HG03025 (cell line): ENCODE data around the gene MYF5.

ENCODE experiments used
- ATAC-seq: cut with Tn5 transposase; IDR thresholded peaks from one replicate; pipeline ENCODE4 v1.9.1; 2021; ENCODE audit warnings: mild to moderate bottlenecking, moderate library complexity; ENCODE audit not compliant: unreplicated experiment, low FRiP score

MYF5 gene

GRCh38 chr12:80707126-80707829, 9.4 kb upstream of the MYF5 start, which contains the start of gene MYF6:
Gene MYF6, plus strand, starts transcription at chr12:80707634. Its CDS starts 86 bp downstream, at chr12:80707720.
- ATAC-seq = no peak

GRCh38 chr12:80707830-80708258, 8.9 kb upstream of the MYF5 start:
- no peak for ATAC-seq

GRCh38 chr12:80708259-80708974, 8.3 kb upstream of the MYF5 start:
- no peak for ATAC-seq

DNA sequence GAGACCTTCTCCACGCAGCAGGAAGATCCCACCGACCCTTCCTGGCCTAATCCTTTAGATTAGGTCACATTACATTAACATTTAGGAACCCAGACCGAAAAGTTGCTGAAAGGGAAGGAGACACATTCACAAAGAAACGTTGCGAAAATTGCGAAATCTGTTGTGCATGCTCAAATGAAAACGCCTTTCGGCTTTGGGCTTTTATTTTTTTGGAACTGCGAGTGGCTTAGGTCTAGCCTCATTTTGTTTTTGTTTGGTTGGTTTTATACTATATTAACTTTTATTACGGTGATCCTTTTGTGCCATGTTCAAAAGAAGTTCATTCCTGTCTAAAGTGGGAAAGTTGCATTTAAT, 7.8 kb upstream of the MYF5 start:
- no peak for ATAC-seq

DNA sequence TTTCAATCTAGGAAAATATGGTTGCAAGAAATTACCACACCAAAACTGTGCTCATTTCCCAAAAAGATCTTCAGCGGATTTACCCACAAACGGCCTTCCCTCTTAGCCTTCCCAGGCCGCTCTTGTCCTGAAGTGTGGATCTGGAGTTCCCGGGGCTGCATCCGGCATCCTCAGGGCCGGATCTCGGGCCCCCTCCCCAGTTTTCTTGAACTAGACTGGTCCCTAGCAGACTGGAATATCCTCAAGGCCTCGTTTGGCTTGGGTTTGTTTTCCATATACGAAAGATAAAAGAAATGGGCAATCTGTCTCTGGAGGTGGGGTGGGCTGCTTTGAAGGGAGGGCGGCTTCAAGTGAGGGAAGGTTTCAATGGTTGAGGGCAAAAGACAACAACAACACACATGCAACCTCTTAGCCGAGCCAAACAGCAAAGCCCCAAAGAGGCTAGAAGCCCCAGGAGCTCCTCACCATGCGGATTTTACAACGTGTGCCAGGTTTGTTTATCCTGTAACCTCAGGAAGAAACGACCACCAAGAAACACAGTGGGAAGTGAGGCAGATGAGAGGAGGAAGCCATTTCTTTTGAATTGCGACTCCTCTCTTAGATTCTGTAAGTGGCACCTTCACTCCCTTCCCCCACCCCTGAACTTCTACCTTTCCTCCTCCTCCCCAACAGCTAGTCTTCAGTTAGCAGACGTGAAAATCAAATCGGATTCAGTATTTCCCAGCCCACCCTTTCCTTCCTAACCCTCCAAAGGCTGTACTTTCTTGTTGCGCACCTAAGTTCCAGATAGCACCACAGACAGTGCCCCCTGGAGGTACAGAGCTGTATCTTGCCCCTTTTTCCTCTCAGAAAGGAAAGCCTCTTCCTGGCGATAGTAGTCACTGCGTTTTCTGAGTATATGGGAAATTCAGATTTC, 6.6 kb upstream of the MYF5 start:
- peak; percentile 72 for ATAC-seq

DNA sequence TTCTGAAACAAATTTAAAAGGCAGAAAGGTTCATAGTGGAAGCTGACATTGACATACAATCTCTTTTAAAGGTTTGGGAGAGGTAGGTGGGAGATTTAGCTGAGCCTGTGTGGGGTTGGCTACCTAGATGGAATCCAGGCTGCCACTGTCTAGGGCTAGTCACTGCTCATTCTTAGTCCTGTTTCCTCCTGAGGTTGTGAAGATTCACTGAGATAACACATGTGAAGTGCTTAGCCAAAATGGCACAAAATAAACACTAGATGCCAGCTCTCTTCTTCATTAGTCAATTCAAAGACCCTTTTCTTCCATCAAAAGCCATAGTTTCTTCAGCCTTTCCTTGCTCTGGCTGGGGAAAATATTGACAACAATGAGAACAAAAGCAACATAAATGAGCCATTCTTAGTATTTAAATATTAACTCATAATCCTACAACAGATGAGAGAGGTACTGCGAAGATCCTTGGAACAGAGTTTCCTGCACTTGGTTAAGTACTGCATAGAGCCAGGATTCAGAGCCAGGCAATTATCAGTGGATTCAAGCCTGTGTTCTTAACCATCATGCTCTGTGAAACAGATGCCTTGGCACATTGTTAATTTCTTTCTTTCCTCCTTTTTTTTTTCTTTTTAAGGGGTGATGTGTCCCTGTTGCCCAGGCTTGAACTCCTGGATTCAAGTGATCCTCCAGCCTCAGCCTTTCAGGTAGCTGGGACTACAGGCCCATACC, 5.8 kb upstream of the MYF5 start:
- ATAC-seq = peak; percentile 28

DNA sequence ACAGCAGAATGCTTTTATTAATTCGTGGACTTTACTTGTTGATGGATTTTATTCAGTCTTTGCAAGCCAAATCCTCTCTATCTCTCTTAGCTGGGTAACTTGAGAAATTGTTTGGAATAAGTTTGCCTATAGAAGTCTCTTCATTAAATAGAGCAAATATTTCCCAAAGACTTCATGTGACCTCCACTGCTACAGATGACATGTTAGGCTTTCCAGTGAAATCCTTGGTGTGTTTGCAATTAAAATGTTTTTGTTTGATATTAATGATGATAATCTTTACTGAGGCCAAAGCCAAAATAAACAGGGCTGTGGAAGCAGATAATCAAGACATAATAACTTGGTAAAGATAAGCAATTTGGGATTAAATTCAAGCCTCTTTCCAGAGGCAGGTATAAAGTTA, 4.8 kb upstream of the MYF5 start:
- ATAC-seq = no peak

GRCh38 chr12:80712866-80713265, 3.8 kb upstream of the MYF5 start:
- ATAC-seq = no peak

GRCh38 chr12:80713419-80713818, 3.3 kb upstream of the MYF5 start:
- ATAC-seq = no peak

GRCh38 chr12:80714055-80714454, 2.7 kb upstream of the MYF5 start:
- no peak for ATAC-seq

- ATAC-seq = no peak
Observed at GRCh38 chr12:80714846-80715245, 1.9 kb upstream of the MYF5 start.

GRCh38 chr12:80715713-80716249, 931 bp upstream of the MYF5 start:
- no peak for ATAC-seq

- ATAC-seq = no peak
Observed at GRCh38 chr12:80717856-80718255, 1.1 kb downstream of the MYF5 start.

DNA sequence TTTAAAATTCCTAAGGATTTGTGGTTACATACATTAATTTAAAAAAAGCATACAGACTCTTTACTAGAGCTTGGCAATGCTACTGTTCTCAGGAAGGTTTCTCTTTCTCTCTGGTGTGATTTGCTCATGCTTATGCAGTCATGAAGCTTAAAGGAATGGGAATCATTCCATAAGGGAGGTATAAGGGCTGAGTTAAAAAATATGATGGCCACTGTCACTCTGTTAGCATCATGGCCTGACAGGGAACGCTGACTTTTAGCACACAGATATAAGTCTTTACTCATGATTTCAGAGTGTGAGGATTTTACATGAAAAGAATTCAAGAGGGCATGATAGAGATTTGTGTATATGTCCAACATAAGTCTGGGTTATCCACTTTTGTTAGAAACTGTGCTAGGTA, 3.8 kb downstream of the MYF5 start:
- ATAC-seq = no peak

GRCh38 chr12:80721326-80721725, 4.6 kb downstream of the MYF5 start:
- no peak for ATAC-seq

- no peak for ATAC-seq
Observed at GRCh38 chr12:80745851-80746505, 29.3 kb downstream of the MYF5 start.

DNA sequence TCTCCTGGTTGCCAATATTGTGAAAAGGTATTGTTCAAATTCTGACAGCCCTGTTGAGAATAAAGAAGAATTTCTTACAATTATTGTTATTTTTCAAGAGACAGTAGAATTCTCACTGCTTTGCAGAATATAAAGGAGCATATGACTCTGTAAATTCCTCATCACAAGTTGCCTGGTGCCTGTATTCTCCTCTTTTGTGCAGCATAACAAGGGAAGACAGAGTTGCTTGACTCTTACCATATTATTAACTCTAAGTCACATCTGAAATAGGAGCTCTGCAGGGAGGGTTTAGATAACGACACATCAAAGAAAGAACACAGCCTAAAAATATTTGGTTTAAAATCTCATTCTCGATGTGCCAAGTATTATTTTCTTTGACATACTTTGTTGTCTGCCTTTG, 31.1 kb downstream of the MYF5 start:
- ATAC-seq = no peak

GRCh38 chr12:80749456-80749855, 32.7 kb downstream of the MYF5 start:
- ATAC-seq = no peak

DNA sequence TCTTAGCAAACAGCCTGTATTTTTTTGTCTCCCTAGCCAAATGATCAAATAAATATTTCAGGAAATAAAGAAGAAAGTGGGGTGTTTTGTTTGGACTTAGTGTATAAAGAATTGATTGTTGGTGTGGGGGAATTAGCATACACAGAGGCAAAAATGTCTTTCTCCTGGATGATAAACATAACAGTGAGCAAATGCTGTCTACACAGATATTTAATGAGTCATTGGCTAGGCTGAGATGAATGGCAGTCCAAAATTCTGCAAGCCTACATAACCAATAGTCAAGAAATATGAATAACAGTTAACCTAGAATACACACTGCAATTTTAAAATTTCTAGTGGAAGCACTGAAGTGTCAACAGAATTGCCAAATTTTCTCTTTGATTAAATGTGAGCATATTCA, 35.8 kb downstream of the MYF5 start:
- no peak for ATAC-seq

DNA sequence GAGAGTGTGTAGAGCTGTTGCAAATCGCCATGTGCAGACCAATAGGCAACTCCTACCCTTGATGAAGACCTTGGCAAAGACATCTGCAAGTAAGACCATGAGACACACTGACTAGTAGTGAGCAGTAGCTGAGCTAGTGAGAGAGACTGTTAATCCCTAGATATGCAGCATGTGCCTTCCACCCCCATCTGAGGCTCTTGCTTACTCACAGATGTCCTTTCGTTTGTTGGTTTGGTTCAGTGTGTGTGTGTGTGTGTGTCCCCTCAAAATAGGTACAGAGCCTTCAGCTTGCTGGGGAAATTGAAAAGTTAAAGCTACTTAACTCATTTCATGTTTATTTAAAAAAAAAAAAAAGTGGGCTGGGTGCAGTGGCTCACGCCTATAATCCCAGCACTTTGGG, 37.6 kb downstream of the MYF5 start:
- ATAC-seq = no peak
